Calu3 (cell line): ENCODE measurements around the gene TPRX2. TPM values are rescaled to one million over a fixed set of nuclear protein-coding genes. Genes with fewer than 3 reads are reported as not detected.

Experiments
- BruUV-seq: library from RNA; stranded (reverse); fragments of 400-500 nt; replicated peaks from 2 replicates; lab custom pipeline; 2021; lab: Mats Ljungman, UMichigan
- CTCF ChIA-PET: fragments of 300-600 bp; sonication (Branson Sonifier 250); formaldehyde crosslinking; loops from one replicate; lab custom pipeline; 2022; ENCODE audit warnings: antibody characterized with exemption; lab: Charles Lee
- DNase-seq: peaks from one replicate; pipeline ENCODE4 v3.0.0; 2022
- H3K27ac Mint-ChIP-seq: one replicate; pipeline ENCODE4 v1.8.0; 2022; ENCODE audit warnings: mixed read lengths; ENCODE audit not compliant: unreplicated experiment
- H3K27me3 Mint-ChIP-seq: one replicate; pipeline ENCODE4 v1.8.0; 2022; ENCODE audit warnings: mixed read lengths; ENCODE audit not compliant: unreplicated experiment
- H3K36me3 Mint-ChIP-seq: one replicate; pipeline ENCODE4 v1.8.0; 2022; ENCODE audit warnings: mild to moderate bottlenecking, moderate library complexity, mixed read lengths; ENCODE audit not compliant: insufficient read depth, unreplicated experiment
- H3K4me1 Mint-ChIP-seq: one replicate; pipeline ENCODE4 v1.8.0; 2022; ENCODE audit warnings: mild to moderate bottlenecking, low read depth, mixed read lengths; ENCODE audit not compliant: unreplicated experiment
- H3K4me3 Mint-ChIP-seq: one replicate; pipeline ENCODE4 v1.8.0; 2022; ENCODE audit warnings: mild to moderate bottlenecking, low read depth, moderate library complexity, mixed read lengths; ENCODE audit not compliant: unreplicated experiment
- H3K9me3 Mint-ChIP-seq: one replicate; pipeline ENCODE4 v1.8.0; 2022; ENCODE audit warnings: low read depth, mixed read lengths; ENCODE audit not compliant: unreplicated experiment
- intact Hi-C: fragments of 100-400 bp; cut with micrococcal nuclease; formaldehyde crosslinking; loops from one replicate; pipeline ENCODE4 v1.10.0; 2022; ENCODE audit not compliant: unreplicated experiment
- total RNA-seq: library from RNA; stranded (reverse); gene quantifications from 2 replicates; pipeline ENCODE4 v1.2.3, GENCODE V29; 2022
- TF ChIP-seq, protein P1 (sequence below): fragments of 200-600 bp; IDR thresholded peaks from one replicate; pipeline ENCODE4 v1.8.0; 2022; ENCODE audit warnings: antibody characterized with exemption; ENCODE audit not compliant: unreplicated experiment

Gene TPRX2
- total RNA-seq, 1 experiment from 2014 or later: not detected

DNA sequence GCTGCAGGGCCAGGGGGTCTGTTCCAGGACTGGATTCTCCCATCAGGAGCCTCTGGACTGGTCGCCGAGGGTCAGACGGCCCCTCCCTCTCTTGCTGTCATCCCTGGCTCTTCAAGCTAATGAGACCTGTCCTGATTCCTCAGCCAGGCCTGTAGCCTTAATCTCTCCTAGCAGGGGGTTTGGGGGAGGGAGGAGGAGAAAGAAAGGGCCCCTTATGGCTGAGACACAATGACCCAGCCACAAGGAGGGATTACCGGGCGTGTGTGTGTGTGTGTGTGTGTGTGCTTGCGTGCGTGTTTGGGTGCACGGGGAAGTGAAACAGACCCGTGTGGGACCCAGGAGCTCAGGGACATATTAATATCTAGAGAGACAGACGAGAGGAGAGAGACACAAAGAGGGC is 39.2 kb upstream of the TPRX2 start:
- no peak overlapping the region for H3K27ac Mint-ChIP-seq
- TF ChIP-seq, protein P1, sequence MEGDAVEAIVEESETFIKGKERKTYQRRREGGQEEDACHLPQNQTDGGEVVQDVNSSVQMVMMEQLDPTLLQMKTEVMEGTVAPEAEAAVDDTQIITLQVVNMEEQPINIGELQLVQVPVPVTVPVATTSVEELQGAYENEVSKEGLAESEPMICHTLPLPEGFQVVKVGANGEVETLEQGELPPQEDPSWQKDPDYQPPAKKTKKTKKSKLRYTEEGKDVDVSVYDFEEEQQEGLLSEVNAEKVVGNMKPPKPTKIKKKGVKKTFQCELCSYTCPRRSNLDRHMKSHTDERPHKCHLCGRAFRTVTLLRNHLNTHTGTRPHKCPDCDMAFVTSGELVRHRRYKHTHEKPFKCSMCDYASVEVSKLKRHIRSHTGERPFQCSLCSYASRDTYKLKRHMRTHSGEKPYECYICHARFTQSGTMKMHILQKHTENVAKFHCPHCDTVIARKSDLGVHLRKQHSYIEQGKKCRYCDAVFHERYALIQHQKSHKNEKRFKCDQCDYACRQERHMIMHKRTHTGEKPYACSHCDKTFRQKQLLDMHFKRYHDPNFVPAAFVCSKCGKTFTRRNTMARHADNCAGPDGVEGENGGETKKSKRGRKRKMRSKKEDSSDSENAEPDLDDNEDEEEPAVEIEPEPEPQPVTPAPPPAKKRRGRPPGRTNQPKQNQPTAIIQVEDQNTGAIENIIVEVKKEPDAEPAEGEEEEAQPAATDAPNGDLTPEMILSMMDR: no peak
- no peak overlapping the region for H3K4me3 Mint-ChIP-seq
- CTCF ChIA-PET: no interaction called here
- no peak for DNase-seq
- no TSS peak for BruUV-seq
- H3K4me1 Mint-ChIP-seq: no peaks in the 10 kb centered on the region
- no peaks in the 10 kb centered on the region for H3K9me3 Mint-ChIP-seq
- peaks cover 61% of the 10 kb centered on the region for H3K27me3 Mint-ChIP-seq
- intact Hi-C loops: no loop called here
- no peaks in the 10 kb centered on the region for H3K36me3 Mint-ChIP-seq

DNA sequence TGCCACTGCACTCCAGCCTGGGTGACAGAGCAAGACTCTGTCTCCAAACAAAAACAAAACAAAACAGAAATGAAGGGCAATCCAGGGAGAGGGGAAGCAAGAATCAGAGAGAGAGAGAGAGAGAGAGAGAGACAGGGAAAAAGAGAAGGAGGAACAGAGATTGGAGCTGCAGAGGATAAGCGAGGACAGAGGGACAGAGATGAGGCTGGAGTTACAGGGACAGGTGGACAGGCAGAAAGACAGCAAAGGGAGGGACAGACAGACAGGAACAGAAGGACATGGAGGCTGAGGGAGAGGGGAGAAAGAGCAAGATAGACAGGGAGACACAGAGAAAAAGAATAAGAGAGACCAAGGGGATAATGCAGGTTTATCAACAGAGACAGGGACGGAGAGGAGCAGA is 38.6 kb upstream of the TPRX2 start:
- no TSS peak for BruUV-seq
- Mint-ChIP-seq H3K9me3 (no peaks in the 10 kb centered on the region), H3K36me3 (no peaks in the 10 kb centered on the region), H3K27ac (no peak overlapping the region), H3K4me3 (no peak overlapping the region), H3K4me1 (no peaks in the 10 kb centered on the region), H3K27me3 (peaks cover 61% of the 10 kb centered on the region)
- TF ChIP-seq, protein P1: no peak
- no peak for DNase-seq
- intact Hi-C loops: no loop called here
- CTCF ChIA-PET: interaction anchor here (0.7 kb wide), 1 partner anchor 25 kb away, joined by 3 read pairs; no protein-coding TSS in a partner anchor

DNA sequence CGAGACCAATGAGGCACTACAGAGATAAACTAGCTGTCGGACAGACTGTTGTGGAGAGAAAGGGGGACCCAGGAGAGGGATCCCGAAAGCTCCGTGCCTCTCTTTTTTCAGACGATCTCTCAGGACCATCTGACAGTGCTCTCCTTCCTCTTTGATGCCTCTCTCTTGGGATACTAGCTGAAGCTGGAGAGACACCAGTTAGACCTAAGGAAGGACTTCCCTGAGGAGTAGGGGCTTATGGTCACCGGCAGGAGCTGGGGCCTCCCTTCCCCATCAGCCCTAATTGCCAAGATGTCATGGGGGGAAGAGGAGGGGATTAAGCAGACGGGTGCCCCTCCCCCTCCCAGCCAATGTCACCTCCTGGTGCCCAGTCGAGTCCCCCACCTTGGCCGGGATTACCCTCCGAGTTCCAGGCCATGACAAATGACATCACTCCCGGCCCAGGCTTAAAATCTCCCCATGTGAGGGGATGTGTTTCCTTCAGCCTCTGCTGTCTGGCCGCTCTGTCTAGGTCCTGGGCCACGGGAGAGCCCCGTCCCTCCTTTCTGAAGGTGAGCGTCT is 37.5 kb upstream of the TPRX2 start, which contains the start of gene CRX:
Gene CRX, plus strand, starts transcription at position 478 of the 561 bp plus-strand sequence. CDS start 12,507 bp downstream, outside the sequence.
- H3K4me3 Mint-ChIP-seq: no peak within 1 kb of the TSS

DNA sequence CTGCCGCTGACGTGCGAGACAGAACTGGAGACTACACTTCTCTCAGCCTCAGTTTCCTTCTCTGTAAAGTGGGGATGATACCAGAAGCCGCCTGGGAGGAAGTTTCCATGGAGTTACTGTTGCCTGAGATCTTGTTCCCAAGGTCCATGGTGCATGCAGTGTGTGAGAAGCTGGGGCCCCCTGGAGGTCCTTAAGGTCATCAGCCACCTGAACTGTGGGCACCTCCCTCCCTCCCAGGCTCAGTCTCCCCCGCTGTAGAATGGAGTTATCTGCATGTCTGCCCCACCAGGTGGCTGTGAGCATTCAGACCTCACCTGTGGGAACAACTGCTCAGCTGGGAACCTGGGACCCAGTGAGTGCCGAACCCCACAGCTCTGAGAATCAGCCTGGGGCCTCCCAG is 34.6 kb upstream of the TPRX2 start:
- BruUV-seq: no TSS peak
- no peak overlapping the region for H3K4me3 Mint-ChIP-seq
- TF ChIP-seq, protein P1: no peak
- CTCF ChIA-PET: no interaction called here
- H3K27me3 Mint-ChIP-seq: peaks cover 73% of the 10 kb centered on the region
- no peaks in the 10 kb centered on the region for H3K4me1 Mint-ChIP-seq
- H3K9me3 Mint-ChIP-seq: peaks cover 3% of the 10 kb centered on the region
- intact Hi-C loops: no loop called here
- H3K36me3 Mint-ChIP-seq: no peaks in the 10 kb centered on the region
- DNase-seq: no peak
- no peak overlapping the region for H3K27ac Mint-ChIP-seq

More for the DNA sequence above, 37.5 kb upstream of the TPRX2 start, which contains the start of gene CRX:
- TF ChIP-seq, protein P1: no peak
- H3K9me3 Mint-ChIP-seq: no peaks in the 10 kb centered on the region
- no peak for DNase-seq
- intact Hi-C loops: no loop called here
- H3K4me1 Mint-ChIP-seq: no peaks in the 10 kb centered on the region
- peaks cover 66% of the 10 kb centered on the region for H3K27me3 Mint-ChIP-seq
- H3K36me3 Mint-ChIP-seq: no peaks in the 10 kb centered on the region
- no peak within 1 kb of the TSS for H3K27ac Mint-ChIP-seq
- CTCF ChIA-PET: no interaction called here
- no TSS peak for BruUV-seq
